B cell (primary cell): ENCODE measurements around the gene RIN3. TPM values are rescaled to one million over a fixed set of nuclear protein-coding genes. Genes with fewer than 3 reads are reported as not detected.

Experiments
- ATAC-seq: fragments of 200-7000 bp; cut with Tn5 transposase; one replicate; pipeline ENCODE4 v1.10.0; 2021; ENCODE audit warnings: low read depth, mild to moderate bottlenecking, moderate number of reproducible peaks, moderate library complexity
- CTCF ChIA-PET: fragments of 350-600 bp; sonication (Branson Sonifier 250); formaldehyde crosslinking; loops from one replicate; lab custom pipeline; 2021; ENCODE audit warnings: antibody characterized with exemption, inconsistent platforms; lab: Charles Lee
- POLR2A ChIA-PET: fragments of 350-600 bp; sonication (Branson Sonifier 250); formaldehyde crosslinking; loops from one replicate; lab custom pipeline; 2021; ENCODE audit warnings: antibody characterized with exemption; lab: Charles Lee
- DNase-seq: peaks from one replicate; pipeline ENCODE4 v3.0.0; 2013
- H2AFZ ChIP-seq: 2 replicates; pipeline ENCODE4 v1.6.1; 2012; ENCODE audit warnings: mild to moderate bottlenecking, low read depth, low read length; ENCODE audit not compliant: insufficient read depth, poor library complexity, severe bottlenecking
- H3K27ac ChIP-seq, 2 donors: 1 replicate in 1 of 2; 2 replicates in 1 of 2; pipeline ENCODE4 v1.5.1; 2012 to 2013; ENCODE audit warnings: low read length in 2 of 2, mild to moderate bottlenecking in 2 of 2, moderate library complexity in 1 of 2
- H3K27me3 ChIP-seq, 4 experiments: fragments of 200-600 bp in 1 of 4; sonication (generic) in 1 of 4; replicated peaks in 1 of 4; 1 replicate in 2 of 4; 2 replicates in 2 of 4; pipeline versions ENCODE4 v1.6.1 to v1.7.0; 2013 to 2016; ENCODE audit warnings: low read length in 3 of 4, mild to moderate bottlenecking in 2 of 4, mixed read lengths in 1 of 4, moderate library complexity in 1 of 4; ENCODE audit not compliant: insufficient read depth in 4 of 4, control insufficient read depth in 3 of 4; ENCODE audit errors: control extremely low read depth in 1 of 4
- H3K36me3 ChIP-seq, 2 experiments: replicated peaks in 1 of 2; 1 replicate in 1 of 2; 2 replicates in 1 of 2; pipeline versions ENCODE4 v1.6.1 to v1.7.1; 2013; ENCODE audit warnings: low read length in 1 of 2; ENCODE audit not compliant: insufficient read depth in 2 of 2, control insufficient read depth in 1 of 2; ENCODE audit errors: control extremely low read depth in 1 of 2, extremely low read depth in 1 of 2
- H3K4me1 ChIP-seq, 2 donors: fragments of 200-600 bp in 1 of 2; sonication (generic) in 1 of 2; 1 replicate in 1 of 2; 2 replicates in 1 of 2; pipeline versions ENCODE4 v1.5.1 to v1.6.1; 2013 to 2017; ENCODE audit warnings: low read length in 2 of 2; ENCODE audit not compliant: control insufficient read depth in 2 of 2, insufficient read depth in 2 of 2
- H3K4me2 ChIP-seq: replicated peaks from 2 replicates; pipeline ENCODE3; 2012; ENCODE audit warnings: mild to moderate bottlenecking, low read depth, low read length; ENCODE audit not compliant: poor library complexity, severe bottlenecking
- H3K4me3 ChIP-seq, 5 experiments: fragments of 200-600 bp in 1 of 5; sonication (generic) in 1 of 5; 1 replicate in 3 of 5; 2 replicates in 2 of 5; pipeline versions ENCODE4 v1.5.1 to v1.7.0; 2011 to 2016; ENCODE audit warnings: low read length in 4 of 5, mild to moderate bottlenecking in 4 of 5, low read depth in 2 of 5, control low read depth in 1 of 5, moderate library complexity in 1 of 5; ENCODE audit not compliant: insufficient read depth in 1 of 5; ENCODE audit errors: control extremely low read depth in 1 of 5, extremely low read depth in 1 of 5
- H3K79me2 ChIP-seq: fragments of 200-600 bp; sonication (generic); one replicate; pipeline ENCODE4 v1.6.0; 2016; ENCODE audit warnings: low read length; ENCODE audit not compliant: control insufficient read depth, insufficient read depth
- H3K9ac ChIP-seq: fragments of 200-600 bp; sonication (generic); 2 replicates; pipeline ENCODE4 v1.6.1; 2017; ENCODE audit warnings: mild to moderate bottlenecking, low read length, moderate library complexity
- H3K9me3 ChIP-seq, 3 donors: one replicate each; pipeline versions ENCODE4 v1.6.1 to v1.7.1; 2013; ENCODE audit warnings: low read length in 2 of 3; ENCODE audit not compliant: control insufficient read depth in 2 of 3, insufficient read depth in 1 of 3; ENCODE audit errors: control extremely low read depth in 1 of 3
- H4K20me1 ChIP-seq: 2 replicates; pipeline ENCODE4 v1.6.0; 2012; ENCODE audit warnings: mild to moderate bottlenecking, low read length; ENCODE audit not compliant: insufficient read depth, control insufficient read depth, poor library complexity, severe bottlenecking
- H3K27ac Mint-ChIP-seq: one replicate; pipeline ENCODE4 v1.8.0; 2021; ENCODE audit warnings: mixed read lengths
- H3K27me3 Mint-ChIP-seq: one replicate; pipeline ENCODE4 v1.8.0; 2021; ENCODE audit warnings: mixed read lengths
- H3K4me1 Mint-ChIP-seq: one replicate; pipeline ENCODE4 v1.8.0; 2021; ENCODE audit warnings: mixed read lengths
- H3K4me3 Mint-ChIP-seq: one replicate; pipeline ENCODE4 v1.8.0; 2021; ENCODE audit warnings: mixed read lengths
- H3K9me3 Mint-ChIP-seq: one replicate; pipeline ENCODE4 v1.8.0; 2022; ENCODE audit warnings: mixed read lengths; ENCODE audit not compliant: insufficient read depth
- EZH2 ChIP-seq: IDR thresholded peaks from 2 replicates; pipeline ENCODE4 v1.6.1; 2012; ENCODE audit warnings: borderline replicate concordance, low read depth, mild to moderate bottlenecking, moderate library complexity, low read length; ENCODE audit not compliant: insufficient read depth, poor library complexity, severe bottlenecking
- WGBS: methylation state at CpG from one replicate; pipeline ENCODE4 v1.1.5; 2013; ENCODE audit warnings: missing lambda C conversion rate; ENCODE audit not compliant: insufficient coverage; 5-methylcytosine and 5-hydroxymethylcytosine counted together
- intact Hi-C: fragments of 100-400 bp; cut with micrococcal nuclease; formaldehyde crosslinking; loops from one replicate; pipeline ENCODE4 v1.10.0; 2022
- polyA plus RNA-seq: library from polyadenylated mRNA; depleted of rRNA; stranded (reverse); fragments of >200 nt; gene quantifications from 2 replicates; pipeline ENCODE4 v1.2.3, GENCODE V29; 2012
- total RNA-seq, 2 donors: library from RNA; stranded (reverse); fragments of 120-200 nt in 1 of 2; gene quantifications; 1 replicate in 1 of 2; 2 replicates in 1 of 2; pipeline versions ENCODE4 v1.2.3 to v1.2.4, GENCODE V29; 2013 to 2022
- TF ChIP-seq, protein P1 (sequence below): fragments of 200-600 bp; IDR thresholded peaks from one replicate; pipeline ENCODE4 v1.8.0; 2022; ENCODE audit warnings: antibody characterized with exemption, mild to moderate bottlenecking

Gene RIN3
- total and polyA plus RNA-seq, 2 donors (not counting 1 experiment from before 2014, with no cell fraction given), result 62.1 to 123 TPM

- intact Hi-C loops, result no loop called here
- H3K27ac ChIP-seq, result no peak overlapping the region
- no peak overlapping the region for H3K9ac ChIP-seq
- Mint-ChIP-seq H3K27ac (peak overlapping the region; percentile 11), H3K4me3 (no peak overlapping the region), H3K9me3 (no peaks in the 10 kb centered on the region), H3K27me3 (peaks cover 20% of the 10 kb centered on the region), H3K4me1 (peaks cover 23% of the 10 kb centered on the region)
- H3K4me2 ChIP-seq, result no peak overlapping the region
- H3K4me1 ChIP-seq, result peaks cover 22 to 24% of the 10 kb centered on the region in 2 donors
- 98% methylated on average over 11 of the region's 17 CpGs for WGBS
- POLR2A ChIA-PET, result interaction anchor here (1.7 kb wide), 1 partner anchor 8 kb away, joined by 5 read pairs; no protein-coding TSS in a partner anchor
- TF ChIP-seq, protein P1, sequence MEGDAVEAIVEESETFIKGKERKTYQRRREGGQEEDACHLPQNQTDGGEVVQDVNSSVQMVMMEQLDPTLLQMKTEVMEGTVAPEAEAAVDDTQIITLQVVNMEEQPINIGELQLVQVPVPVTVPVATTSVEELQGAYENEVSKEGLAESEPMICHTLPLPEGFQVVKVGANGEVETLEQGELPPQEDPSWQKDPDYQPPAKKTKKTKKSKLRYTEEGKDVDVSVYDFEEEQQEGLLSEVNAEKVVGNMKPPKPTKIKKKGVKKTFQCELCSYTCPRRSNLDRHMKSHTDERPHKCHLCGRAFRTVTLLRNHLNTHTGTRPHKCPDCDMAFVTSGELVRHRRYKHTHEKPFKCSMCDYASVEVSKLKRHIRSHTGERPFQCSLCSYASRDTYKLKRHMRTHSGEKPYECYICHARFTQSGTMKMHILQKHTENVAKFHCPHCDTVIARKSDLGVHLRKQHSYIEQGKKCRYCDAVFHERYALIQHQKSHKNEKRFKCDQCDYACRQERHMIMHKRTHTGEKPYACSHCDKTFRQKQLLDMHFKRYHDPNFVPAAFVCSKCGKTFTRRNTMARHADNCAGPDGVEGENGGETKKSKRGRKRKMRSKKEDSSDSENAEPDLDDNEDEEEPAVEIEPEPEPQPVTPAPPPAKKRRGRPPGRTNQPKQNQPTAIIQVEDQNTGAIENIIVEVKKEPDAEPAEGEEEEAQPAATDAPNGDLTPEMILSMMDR, result no peak
- TF ChIP-seq EZH2, result no peak
- peaks cover 57% of the 10 kb centered on the region for H4K20me1 ChIP-seq
- H3K9me3 ChIP-seq, result peaks cover 0 to 3% (median 0%) of the 10 kb centered on the region in 3 donors
- no peak overlapping the region for H2AFZ ChIP-seq
- peaks cover 33% of the 10 kb centered on the region for H3K79me2 ChIP-seq
- ATAC-seq, result no peak
- CTCF ChIA-PET, result interaction anchor here (0.8 to 2.0 kb wide), 8 partner anchors 28 to 235 kb away, joined by 3 to 8 read pairs (median 4); no protein-coding TSS in a partner anchor
- H3K4me3 ChIP-seq, result no peak overlapping the region
- no peaks in the 10 kb centered on the region for H3K36me3 ChIP-seq
- H3K27me3 ChIP-seq, result peaks cover 0 to 16% (median 3%) of the 10 kb centered on the region in 4 experiments
- no peak for DNase-seq
Measured at GRCh38 chr14:92549105-92549858, 35.7 kb downstream of the RIN3 start.

DNA sequence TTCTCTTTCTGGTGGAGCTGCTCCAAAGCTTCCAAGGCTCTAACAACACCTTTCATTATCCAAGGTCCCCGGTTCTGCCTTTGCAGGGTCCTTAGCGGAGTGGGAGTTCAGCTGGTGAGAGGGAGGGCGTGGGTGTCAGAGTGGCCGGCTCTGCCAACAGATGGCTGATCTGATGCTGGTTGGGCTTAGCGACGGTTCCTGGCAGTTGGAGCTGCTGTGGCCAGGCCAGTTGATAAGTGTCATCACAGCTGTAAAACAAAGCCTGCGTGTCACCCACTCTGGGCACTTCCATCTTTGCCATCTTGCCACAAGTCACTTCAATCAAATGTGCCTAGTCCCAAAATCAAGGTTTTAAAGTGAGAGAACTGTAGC lies 36.3 kb downstream of the RIN3 start:
- WGBS, result 73% methylated on average over 4 of the region's 7 CpGs

More for the DNA sequence above, 36.3 kb downstream of the RIN3 start:
- no peak overlapping the region for H3K4me3 Mint-ChIP-seq
- Histone ChIP-seq H3K4me1 (peaks cover 22 to 24% of the 10 kb centered on the region in 2 donors), H3K4me3 (no peak overlapping the region), H3K36me3 (no peaks in the 10 kb centered on the region), H3K9me3 (peaks cover 0 to 3% (median 0%) of the 10 kb centered on the region in 3 donors), H3K9ac (no peak overlapping the region), H3K27me3 (peaks cover 0 to 17% (median 3%) of the 10 kb centered on the region in 4 experiments), H3K79me2 (peaks cover 33% of the 10 kb centered on the region), H3K4me2 (no peak overlapping the region), H3K27ac (no peak overlapping the region), H4K20me1 (peaks cover 57% of the 10 kb centered on the region), H2AFZ (no peak overlapping the region)
- H3K4me1 Mint-ChIP-seq, result peaks cover 24% of the 10 kb centered on the region
- ATAC-seq, result no peak
- H3K9me3 Mint-ChIP-seq, result no peaks in the 10 kb centered on the region
- H3K27ac Mint-ChIP-seq, result no peak overlapping the region
- H3K27me3 Mint-ChIP-seq, result peaks cover 20% of the 10 kb centered on the region
- ChIA-PET POLR2A (interaction anchor here (1.7 kb wide), 1 partner anchor 9 kb away, joined by 5 read pairs; no protein-coding TSS in a partner anchor), CTCF (interaction anchor here (0.8 to 2.0 kb wide), 10 partner anchors 27 to 234 kb away, joined by 3 to 8 read pairs (median 3); no protein-coding TSS in a partner anchor)
- TF ChIP-seq EZH2, result no peak
- TF ChIP-seq, protein P1, result no peak
- DNase-seq, result no peak
- intact Hi-C loops, result loop anchor here (2.0 to 10.0 kb wide), 4 partner anchors 43 to 235 kb away; no protein-coding TSS in a partner anchor
